GM23338 (cell line): ENCODE measurements around the gene PPFIA2. TPM values are rescaled to one million over a fixed set of nuclear protein-coding genes. Genes with fewer than 3 reads are reported as not detected.

Source experiments
- ATAC-seq: fragments of 200-7000 bp; cut with Tn5 transposase; 3 replicates; pipeline ENCODE4 v1.9.1; 2020
- DNase-seq: peaks from one replicate; pipeline ENCODE4 v3.0.0-alpha.2; 2015; ENCODE audit warnings: low spot score
- H2AFZ ChIP-seq: fragments of 200-600 bp; sonication (generic); 2 replicates; pipeline ENCODE4 v1.8.0; 2016; ENCODE audit warnings: antibody characterized with exemption, mild to moderate bottlenecking, moderate library complexity
- H3F3A ChIP-seq: fragments of 200-600 bp; sonication (generic); replicated peaks from 2 replicates; pipeline ENCODE4 v1.8.0; 2017; ENCODE audit warnings: antibody characterized with exemption, mixed run types, low read depth
- H3K27ac ChIP-seq: fragments of 200-600 bp; sonication (generic); 2 replicates; pipeline ENCODE4 v1.6.1; 2016; ENCODE audit warnings: low read depth
- H3K27me3 ChIP-seq: fragments of 200-600 bp; sonication (generic); 2 replicates; pipeline ENCODE4 v1.8.0; 2016; ENCODE audit warnings: mild to moderate bottlenecking, mixed run types, moderate library complexity; ENCODE audit not compliant: insufficient read depth
- H3K36me3 ChIP-seq: fragments of 200-600 bp; sonication (generic); 2 replicates; pipeline ENCODE4 v1.8.0; 2016; ENCODE audit warnings: mild to moderate bottlenecking; ENCODE audit not compliant: insufficient read depth
- H3K4me1 ChIP-seq: fragments of 200-600 bp; sonication (generic); 2 replicates; pipeline ENCODE4 v1.8.0; 2016; ENCODE audit warnings: mild to moderate bottlenecking, moderate library complexity; ENCODE audit not compliant: insufficient read depth
- H3K4me2 ChIP-seq: fragments of 200-600 bp; sonication (generic); 2 replicates; pipeline ENCODE4 v1.7.1; 2017; ENCODE audit warnings: mixed run types
- H3K4me3 ChIP-seq: fragments of 200-600 bp; sonication (generic); 2 replicates; pipeline ENCODE4 v1.6.1; 2016; ENCODE audit warnings: mixed run types
- H3K79me2 ChIP-seq: fragments of 200-600 bp; sonication (generic); replicated peaks from 2 replicates; pipeline ENCODE4 v1.8.0; 2017; ENCODE audit warnings: mild to moderate bottlenecking; ENCODE audit not compliant: insufficient read depth
- H3K9me2 ChIP-seq: fragments of 200-600 bp; sonication (generic); 2 replicates; pipeline ENCODE4 v1.8.0; 2017; ENCODE audit not compliant: insufficient read depth
- H4K20me1 ChIP-seq: fragments of 200-600 bp; sonication (generic); replicated peaks from 2 replicates; pipeline ENCODE4 v1.8.0; 2017; ENCODE audit warnings: mild to moderate bottlenecking; ENCODE audit not compliant: insufficient read depth
- H3K27ac Mint-ChIP-seq: 2 replicates; pipeline ENCODE4 v1.8.0; 2020; ENCODE audit warnings: inconsistent platforms, mild to moderate bottlenecking, moderate library complexity, mixed read lengths
- H3K27me3 Mint-ChIP-seq: 3 replicates; pipeline ENCODE4 v1.8.0; 2022; ENCODE audit warnings: low read depth, mild to moderate bottlenecking, moderate library complexity, mixed read lengths, inconsistent platforms; ENCODE audit not compliant: insufficient read depth, poor library complexity
- H3K36me3 Mint-ChIP-seq: 3 replicates; pipeline ENCODE4 v1.8.0; 2021; ENCODE audit warnings: low read depth, mild to moderate bottlenecking, inconsistent platforms, moderate library complexity, mixed read lengths
- H3K4me1 Mint-ChIP-seq: 3 replicates; pipeline ENCODE4 v1.8.0; 2020; ENCODE audit warnings: mild to moderate bottlenecking, inconsistent platforms, mixed read lengths
- H3K4me3 Mint-ChIP-seq: 3 replicates; pipeline ENCODE4 v1.8.0; 2021; ENCODE audit warnings: moderate library complexity, mild to moderate bottlenecking, inconsistent platforms, mixed read lengths
- H3K9me3 Mint-ChIP-seq: 3 replicates; pipeline ENCODE4 v1.8.0; 2020; ENCODE audit warnings: moderate library complexity, mild to moderate bottlenecking, inconsistent platforms, mixed read lengths
- CREB1 ChIP-seq: fragments of 250-450 bp; sonication (Bioruptor Pico); IDR thresholded peaks from 2 replicates; pipeline ENCODE4 v1.5.0; 2020; ENCODE audit warnings: low read depth, mild to moderate bottlenecking, moderate library complexity
- EZH2phosphoT487 ChIP-seq: fragments of 200-600 bp; sonication (generic); IDR thresholded peaks from one replicate; pipeline ENCODE4 v1.8.1; 2018; ENCODE audit warnings: antibody characterized with exemption; ENCODE audit not compliant: unreplicated experiment
- NANOG ChIP-seq: IDR thresholded peaks from 2 replicates; pipeline ENCODE4 v1.6.1; 2016; ENCODE audit warnings: antibody characterized with exemption, borderline replicate concordance
- POLR2AphosphoS5 ChIP-seq: IDR thresholded peaks from 2 replicates; pipeline ENCODE4 v1.6.1; 2016; ENCODE audit warnings: antibody characterized with exemption, low read depth
- STAT1 ChIP-seq: IDR thresholded peaks from one replicate; pipeline ENCODE4 v1.6.1; 2016; ENCODE audit warnings: antibody characterized with exemption; ENCODE audit not compliant: unreplicated experiment
- ZNF114 ChIP-seq: fragments of 250-450 bp; sonication (Bioruptor Pico); IDR thresholded peaks from 2 replicates; pipeline ENCODE4 v1.5.0; 2020; ENCODE audit warnings: mild to moderate bottlenecking, moderate library complexity
- ZNF331 ChIP-seq: fragments of 250-450 bp; sonication (Bioruptor Pico); IDR thresholded peaks from 2 replicates; pipeline ENCODE4 v1.5.0; 2020; ENCODE audit warnings: low read depth, mild to moderate bottlenecking, moderate library complexity
- polyA plus RNA-seq: library from polyadenylated mRNA; unstranded; fragments of >200 nt; fragmentation: Nextera tagmentation; extraction: Ambion mirVana; gene quantifications from 2 replicates; pipeline ENCODE4 v1.2.1, GENCODE V29; 2016
- total RNA-seq: library from RNA; depleted of rRNA; stranded (reverse); fragments of >200 nt; shearing (Covaris generic); gene quantifications from 2 replicates; pipeline ENCODE4 v1.2.3, GENCODE V29; 2014
- TF ChIP-seq, protein P1 (sequence below): fragments of 250-450 bp; sonication (Bioruptor Pico); IDR thresholded peaks from 2 replicates; pipeline ENCODE4 v1.5.0; 2020; ENCODE audit warnings: mild to moderate bottlenecking, moderate library complexity
- TF ChIP-seq, protein P2 (sequence below): IDR thresholded peaks from 2 replicates; pipeline ENCODE4 v1.6.1; 2016; ENCODE audit warnings: antibody characterized with exemption
- TF ChIP-seq, protein P3 (sequence below), 2 experiments: fragments of 200-600 bp in 1 of 2; sonication (generic) in 1 of 2; conservative IDR thresholded peaks; 2 replicates each; pipeline versions ENCODE4 v1.5.1 to v1.6.1; 2016 to 2017; ENCODE audit warnings: antibody characterized with exemption in 2 of 2, low read depth in 2 of 2, mild to moderate bottlenecking in 2 of 2, moderate library complexity in 1 of 2

The PPFIA2 gene
- total and polyA plus RNA-seq, 2 experiments from 2014 or later: 5.4 to 7.2 TPM

DNA sequence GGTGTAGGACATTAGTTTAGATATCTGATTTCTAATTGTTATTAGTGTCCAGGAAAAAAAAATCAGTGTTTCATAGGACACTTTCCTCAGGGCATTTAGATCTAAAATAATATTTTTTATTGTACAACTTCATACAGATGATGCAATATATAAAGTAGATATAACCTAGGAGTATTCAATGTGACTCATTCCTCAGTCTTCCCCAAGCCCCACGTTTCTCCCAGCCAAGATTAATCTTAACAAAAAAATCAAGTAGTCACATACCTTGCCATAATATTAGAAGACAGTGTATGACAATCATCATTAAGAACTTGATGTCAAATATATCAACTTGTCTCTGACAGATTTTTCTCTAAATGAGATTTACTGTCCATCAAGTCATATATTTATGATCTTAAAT, 37.1 kb downstream of the PPFIA2 start (continued):
- TF ChIP-seq, protein P1, sequence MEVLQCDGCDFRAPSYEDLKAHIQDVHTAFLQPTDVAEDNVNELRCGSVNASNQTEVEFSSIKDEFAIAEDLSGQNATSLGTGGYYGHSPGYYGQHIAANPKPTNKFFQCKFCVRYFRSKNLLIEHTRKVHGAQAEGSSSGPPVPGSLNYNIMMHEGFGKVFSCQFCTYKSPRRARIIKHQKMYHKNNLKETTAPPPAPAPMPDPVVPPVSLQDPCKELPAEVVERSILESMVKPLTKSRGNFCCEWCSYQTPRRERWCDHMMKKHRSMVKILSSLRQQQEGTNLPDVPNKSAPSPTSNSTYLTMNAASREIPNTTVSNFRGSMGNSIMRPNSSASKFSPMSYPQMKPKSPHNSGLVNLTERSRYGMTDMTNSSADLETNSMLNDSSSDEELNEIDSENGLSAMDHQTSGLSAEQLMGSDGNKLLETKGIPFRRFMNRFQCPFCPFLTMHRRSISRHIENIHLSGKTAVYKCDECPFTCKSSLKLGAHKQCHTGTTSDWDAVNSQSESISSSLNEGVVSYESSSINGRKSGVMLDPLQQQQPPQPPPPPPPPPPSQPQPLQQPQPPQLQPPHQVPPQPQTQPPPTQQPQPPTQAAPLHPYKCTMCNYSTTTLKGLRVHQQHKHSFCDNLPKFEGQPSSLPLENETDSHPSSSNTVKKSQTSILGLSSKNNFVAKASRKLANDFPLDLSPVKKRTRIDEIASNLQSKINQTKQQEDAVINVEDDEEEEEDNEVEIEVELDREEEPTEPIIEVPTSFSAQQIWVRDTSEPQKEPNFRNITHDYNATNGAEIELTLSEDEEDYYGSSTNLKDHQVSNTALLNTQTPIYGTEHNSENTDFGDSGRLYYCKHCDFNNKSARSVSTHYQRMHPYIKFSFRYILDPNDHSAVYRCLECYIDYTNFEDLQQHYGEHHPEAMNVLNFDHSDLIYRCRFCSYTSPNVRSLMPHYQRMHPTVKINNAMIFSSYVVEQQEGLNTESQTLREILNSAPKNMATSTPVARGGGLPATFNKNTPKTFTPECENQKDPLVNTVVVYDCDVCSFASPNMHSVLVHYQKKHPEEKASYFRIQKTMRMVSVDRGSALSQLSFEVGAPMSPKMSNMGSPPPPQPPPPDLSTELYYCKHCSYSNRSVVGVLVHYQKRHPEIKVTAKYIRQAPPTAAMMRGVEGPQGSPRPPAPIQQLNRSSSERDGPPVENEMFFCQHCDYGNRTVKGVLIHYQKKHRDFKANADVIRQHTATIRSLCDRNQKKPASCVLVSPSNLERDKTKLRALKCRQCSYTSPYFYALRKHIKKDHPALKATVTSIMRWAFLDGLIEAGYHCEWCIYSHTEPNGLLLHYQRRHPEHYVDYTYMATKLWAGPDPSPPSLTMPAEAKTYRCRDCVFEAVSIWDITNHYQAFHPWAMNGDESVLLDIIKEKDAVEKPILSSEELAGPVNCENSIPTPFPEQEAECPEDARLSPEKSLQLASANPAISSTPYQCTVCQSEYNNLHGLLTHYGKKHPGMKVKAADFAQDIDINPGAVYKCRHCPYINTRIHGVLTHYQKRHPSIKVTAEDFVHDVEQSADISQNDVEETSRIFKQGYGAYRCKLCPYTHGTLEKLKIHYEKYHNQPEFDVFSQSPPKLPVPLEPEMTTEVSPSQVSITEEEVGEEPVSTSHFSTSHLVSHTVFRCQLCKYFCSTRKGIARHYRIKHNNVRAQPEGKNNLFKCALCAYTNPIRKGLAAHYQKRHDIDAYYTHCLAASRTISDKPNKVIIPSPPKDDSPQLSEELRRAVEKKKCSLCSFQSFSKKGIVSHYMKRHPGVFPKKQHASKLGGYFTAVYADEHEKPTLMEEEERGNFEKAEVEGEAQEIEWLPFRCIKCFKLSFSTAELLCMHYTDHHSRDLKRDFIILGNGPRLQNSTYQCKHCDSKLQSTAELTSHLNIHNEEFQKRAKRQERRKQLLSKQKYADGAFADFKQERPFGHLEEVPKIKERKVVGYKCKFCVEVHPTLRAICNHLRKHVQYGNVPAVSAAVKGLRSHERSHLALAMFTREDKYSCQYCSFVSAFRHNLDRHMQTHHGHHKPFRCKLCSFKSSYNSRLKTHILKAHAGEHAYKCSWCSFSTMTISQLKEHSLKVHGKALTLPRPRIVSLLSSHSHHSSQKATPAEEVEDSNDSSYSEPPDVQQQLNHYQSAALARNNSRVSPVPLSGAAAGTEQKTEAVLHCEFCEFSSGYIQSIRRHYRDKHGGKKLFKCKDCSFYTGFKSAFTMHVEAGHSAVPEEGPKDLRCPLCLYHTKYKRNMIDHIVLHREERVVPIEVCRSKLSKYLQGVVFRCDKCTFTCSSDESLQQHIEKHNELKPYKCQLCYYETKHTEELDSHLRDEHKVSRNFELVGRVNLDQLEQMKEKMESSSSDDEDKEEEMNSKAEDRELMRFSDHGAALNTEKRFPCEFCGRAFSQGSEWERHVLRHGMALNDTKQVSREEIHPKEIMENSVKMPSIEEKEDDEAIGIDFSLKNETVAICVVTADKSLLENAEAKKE: no peak
- TF ChIP-seq POLR2AphosphoS5: no peak
- TF ChIP-seq, protein P2, sequence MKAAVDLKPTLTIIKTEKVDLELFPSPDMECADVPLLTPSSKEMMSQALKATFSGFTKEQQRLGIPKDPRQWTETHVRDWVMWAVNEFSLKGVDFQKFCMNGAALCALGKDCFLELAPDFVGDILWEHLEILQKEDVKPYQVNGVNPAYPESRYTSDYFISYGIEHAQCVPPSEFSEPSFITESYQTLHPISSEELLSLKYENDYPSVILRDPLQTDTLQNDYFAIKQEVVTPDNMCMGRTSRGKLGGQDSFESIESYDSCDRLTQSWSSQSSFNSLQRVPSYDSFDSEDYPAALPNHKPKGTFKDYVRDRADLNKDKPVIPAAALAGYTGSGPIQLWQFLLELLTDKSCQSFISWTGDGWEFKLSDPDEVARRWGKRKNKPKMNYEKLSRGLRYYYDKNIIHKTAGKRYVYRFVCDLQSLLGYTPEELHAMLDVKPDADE: no peak
- no peak for TF ChIP-seq EZH2phosphoT487
- TF ChIP-seq ZNF331 (CRISPR knock-in tag): no peak

DNA sequence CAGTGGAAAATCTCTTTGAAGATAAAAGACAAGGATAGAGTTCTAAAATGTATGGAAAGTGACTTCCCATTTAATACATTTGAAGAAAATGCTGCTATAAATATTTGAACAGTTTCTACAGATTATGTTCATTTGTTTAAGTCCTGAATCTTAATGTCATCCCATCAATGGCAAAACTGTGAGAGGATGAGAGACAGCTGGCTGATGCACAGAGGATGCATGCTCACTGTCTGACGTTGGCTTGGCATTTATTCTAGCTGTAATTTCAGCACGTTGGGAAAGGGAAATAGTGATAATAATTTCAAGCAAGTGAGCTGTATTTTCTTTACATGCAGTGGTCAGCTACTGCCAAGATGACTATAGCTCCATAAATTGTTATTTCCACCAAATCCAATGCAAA, 40.5 kb downstream of the PPFIA2 start:
- H2AFZ ChIP-seq: no peak overlapping the region
- H3K27me3 ChIP-seq: no peaks in the 10 kb centered on the region
- no peaks in the 10 kb centered on the region for H3K36me3 ChIP-seq
- H3K4me3 ChIP-seq: no peak overlapping the region
- Mint-ChIP-seq H3K27me3 (no peaks in the 10 kb centered on the region), H3K36me3 (no peaks in the 10 kb centered on the region), H3K9me3 (no peaks in the 10 kb centered on the region), H3K4me3 (no peak overlapping the region), H3K4me1 (peaks cover 16% of the 10 kb centered on the region), H3K27ac (no peak overlapping the region)
- H3K27ac ChIP-seq: no peak overlapping the region
- no peak overlapping the region for H3K4me2 ChIP-seq
- peaks cover 11% of the 10 kb centered on the region for H3K4me1 ChIP-seq
- H3F3A ChIP-seq: no peaks in the 10 kb centered on the region
- ATAC-seq (no peak), DNase-seq (no peak)
- H3K9me2 ChIP-seq: no peaks in the 10 kb centered on the region
- H3K79me2 ChIP-seq: no peaks in the 10 kb centered on the region
- no peaks in the 10 kb centered on the region for H4K20me1 ChIP-seq
- TF ChIP-seq, protein P3, sequence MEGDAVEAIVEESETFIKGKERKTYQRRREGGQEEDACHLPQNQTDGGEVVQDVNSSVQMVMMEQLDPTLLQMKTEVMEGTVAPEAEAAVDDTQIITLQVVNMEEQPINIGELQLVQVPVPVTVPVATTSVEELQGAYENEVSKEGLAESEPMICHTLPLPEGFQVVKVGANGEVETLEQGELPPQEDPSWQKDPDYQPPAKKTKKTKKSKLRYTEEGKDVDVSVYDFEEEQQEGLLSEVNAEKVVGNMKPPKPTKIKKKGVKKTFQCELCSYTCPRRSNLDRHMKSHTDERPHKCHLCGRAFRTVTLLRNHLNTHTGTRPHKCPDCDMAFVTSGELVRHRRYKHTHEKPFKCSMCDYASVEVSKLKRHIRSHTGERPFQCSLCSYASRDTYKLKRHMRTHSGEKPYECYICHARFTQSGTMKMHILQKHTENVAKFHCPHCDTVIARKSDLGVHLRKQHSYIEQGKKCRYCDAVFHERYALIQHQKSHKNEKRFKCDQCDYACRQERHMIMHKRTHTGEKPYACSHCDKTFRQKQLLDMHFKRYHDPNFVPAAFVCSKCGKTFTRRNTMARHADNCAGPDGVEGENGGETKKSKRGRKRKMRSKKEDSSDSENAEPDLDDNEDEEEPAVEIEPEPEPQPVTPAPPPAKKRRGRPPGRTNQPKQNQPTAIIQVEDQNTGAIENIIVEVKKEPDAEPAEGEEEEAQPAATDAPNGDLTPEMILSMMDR (conservative IDR thresholded peaks at IDR 0.05; ENCODE audit: low read depth in 2 of 2): no peak
- TF ChIP-seq NANOG (no peak), ZNF114 (CRISPR knock-in tag) (no peak), CREB1 (CRISPR knock-in tag) (no peak), POLR2AphosphoS5 (no peak), STAT1 (no peak)
- TF ChIP-seq, protein P2: no peak
